ENCODE measurements around the gene AHRR.

AHRR gene

GRCh38 chr5:347712-348284 lies 26.3 kb downstream of the AHRR start:
- DNase-seq = no peak

GRCh38 chr5:348726-349125 lies 27.2 kb downstream of the AHRR start:
- no peak for DNase-seq

GRCh38 chr5:350355-350754 lies 28.8 kb downstream of the AHRR start:
- DNase-seq = no peak

- DNase-seq = no peak
Measured at GRCh38 chr5:351084-351920, 29.8 kb downstream of the AHRR start.

- no peak for DNase-seq
Measured at GRCh38 chr5:351921-352245, 30.4 kb downstream of the AHRR start.

GRCh38 chr5:352639-353611 lies 31.4 kb downstream of the AHRR start:
- DNase-seq = no peak

GRCh38 chr5:353612-354580 lies 32.4 kb downstream of the AHRR start:
- no peak for DNase-seq

GRCh38 chr5:354581-355378 lies 33.3 kb downstream of the AHRR start:
- DNase-seq = no peak

GRCh38 chr5:355379-355935 lies 33.9 kb downstream of the AHRR start:
- no peak for DNase-seq

- no peak for DNase-seq
Measured at GRCh38 chr5:355958-356357, 34.4 kb downstream of the AHRR start.

- DNase-seq = no peak
Measured at GRCh38 chr5:359301-359897, 37.9 kb downstream of the AHRR start.

- DNase-seq = no peak
Measured at GRCh38 chr5:360257-361027, 38.9 kb downstream of the AHRR start.

- no peak for DNase-seq
Measured at GRCh38 chr5:362189-362588, 40.7 kb downstream of the AHRR start.

- no peak for DNase-seq
Measured at GRCh38 chr5:362978-363765, 41.7 kb downstream of the AHRR start.

- no peak for DNase-seq
Measured at GRCh38 chr5:364497-364896, 43.0 kb downstream of the AHRR start.

GRCh38 chr5:366541-367357 lies 45.2 kb downstream of the AHRR start:
- DNase-seq = no peak

GRCh38 chr5:367358-368130 lies 46.0 kb downstream of the AHRR start:
- DNase-seq = no peak

Measured in stimulated activated CD4-positive, alpha-beta T cell treated with anti-CD3 and anti-CD28 coated beads, Interleukin-12 subunit alpha, Interleukin-12 subunit beta, amount 100 ng/mL, for 4 hours (primary cell).